ENCODE measurements around the gene RGS19. TPM values are rescaled to one million over a fixed set of nuclear protein-coding genes. Genes with fewer than 3 reads are reported as not detected.

Gene RGS19
- total RNA-seq, 4 donors from 2014 or later = 15.6 to 44.5 (median 20.4) TPM

- no peak for TF ChIP-seq CTCF (IDR thresholded peaks at IDR 0.05; ENCODE audit: low read depth)
These were observed 25.3 kb downstream of the RGS19 start for GRCh38 chr20:64053841-64054661.

DNA sequence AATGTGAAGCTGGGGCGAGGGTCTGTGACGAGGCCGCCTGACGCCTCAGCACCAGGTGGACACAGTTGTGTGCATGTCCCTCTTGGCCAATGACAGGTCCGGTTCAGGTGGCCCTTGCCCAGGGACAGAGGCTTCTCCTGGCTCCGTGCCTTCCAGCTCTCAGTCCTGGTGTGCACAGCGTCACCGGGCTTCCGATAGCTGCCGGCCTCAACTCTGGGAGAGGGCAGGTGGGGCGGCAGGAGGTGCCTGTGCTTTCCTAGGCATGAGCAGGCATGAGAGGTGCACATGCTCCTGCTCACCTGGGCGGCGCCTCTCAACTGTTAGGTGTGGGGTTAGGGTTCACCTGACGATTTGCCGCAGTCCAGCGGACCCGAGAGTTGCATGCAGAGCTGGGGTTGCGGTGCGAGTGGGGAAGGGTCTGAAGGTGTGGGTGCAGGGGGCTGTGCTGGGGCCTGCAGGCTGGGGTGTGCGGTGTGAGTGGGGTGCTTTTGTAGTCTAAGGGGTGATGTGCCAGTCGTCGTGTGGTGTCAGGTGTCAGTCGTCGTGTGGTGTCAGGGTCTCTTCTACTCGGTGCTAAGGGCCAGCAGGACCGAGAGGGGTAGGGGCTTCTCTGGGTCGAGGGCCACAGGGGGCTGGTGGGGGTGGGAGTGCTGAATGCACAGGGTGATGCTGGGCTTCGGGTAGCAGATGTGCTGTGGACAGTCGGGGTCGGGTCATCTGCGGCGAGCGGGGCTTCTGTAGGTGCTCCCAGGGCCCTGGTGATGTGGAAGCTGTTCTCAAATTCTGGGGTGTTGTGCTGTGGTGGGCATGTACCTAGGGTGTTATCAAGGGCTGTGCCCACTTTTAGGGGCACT lies 26.1 kb downstream of the RGS19 start:
- TF ChIP-seq CTCF (IDR thresholded peaks at IDR 0.05; ENCODE audit: low read depth) = no peak

DNA sequence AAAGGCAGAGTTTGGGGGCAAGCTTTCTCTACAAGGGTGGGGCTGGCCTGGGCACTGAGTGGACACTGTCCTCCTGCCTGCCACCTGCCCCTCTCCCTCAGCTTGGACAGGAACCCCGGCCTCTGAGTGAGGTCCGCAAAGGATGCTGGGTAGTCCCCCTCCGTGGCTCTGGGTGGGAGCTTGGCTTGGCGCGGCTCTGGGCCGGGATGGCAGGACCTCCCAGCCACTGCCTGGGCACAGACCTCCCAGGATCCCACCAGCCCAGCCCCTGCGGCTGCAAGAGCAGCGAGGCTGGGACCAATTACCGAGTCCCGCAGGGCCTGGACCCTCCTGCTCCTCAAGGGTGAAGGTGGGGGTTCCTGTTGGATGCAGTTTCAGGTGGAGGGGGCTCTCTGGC lies 27.0 kb downstream of the RGS19 start:
- no peak for TF ChIP-seq CTCF (IDR thresholded peaks at IDR 0.05; ENCODE audit: low read depth)

- no peak for TF ChIP-seq CTCF (IDR thresholded peaks at IDR 0.05; ENCODE audit: low read depth)
These were observed 27.6 kb downstream of the RGS19 start for GRCh38 chr20:64051561-64052325.

DNA sequence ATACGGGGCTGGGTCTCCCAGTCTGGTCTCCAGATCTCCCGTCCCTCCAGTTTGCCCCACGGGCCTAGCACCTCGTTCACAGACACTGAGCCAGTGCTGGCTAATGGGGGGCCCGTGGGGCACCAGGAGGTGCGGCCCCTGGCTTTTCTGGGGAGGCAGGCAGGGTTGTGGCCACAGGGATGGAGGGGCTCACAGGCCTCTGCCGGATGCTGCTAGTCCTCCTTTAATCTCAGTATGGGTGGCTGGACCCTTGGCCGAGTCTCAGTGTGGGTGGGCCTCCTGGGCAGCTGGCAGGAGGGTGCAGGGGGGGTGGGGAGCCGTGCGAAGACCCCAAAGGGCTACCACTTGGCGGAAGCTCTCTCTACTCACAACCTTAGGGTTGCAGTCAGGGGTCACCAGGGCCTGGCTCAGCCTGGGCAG lies 28.3 kb downstream of the RGS19 start:
- no peak for TF ChIP-seq CTCF (IDR thresholded peaks at IDR 0.05; ENCODE audit: low read depth)

- TF ChIP-seq CTCF (IDR thresholded peaks at IDR 0.05; ENCODE audit: low read depth) = no peak
These were observed 28.9 kb downstream of the RGS19 start for GRCh38 chr20:64050261-64051032.

Data from subcutaneous adipose tissue (tissue), 4 donors.